ENCODE measurements around the gene KANSL2.
"Not testable (repeated sequence)": the region's sequence is repeated elsewhere in the genome, so short reads cannot be mapped to it uniquely, and the experiment has no call there.

Gene KANSL2

DNA sequence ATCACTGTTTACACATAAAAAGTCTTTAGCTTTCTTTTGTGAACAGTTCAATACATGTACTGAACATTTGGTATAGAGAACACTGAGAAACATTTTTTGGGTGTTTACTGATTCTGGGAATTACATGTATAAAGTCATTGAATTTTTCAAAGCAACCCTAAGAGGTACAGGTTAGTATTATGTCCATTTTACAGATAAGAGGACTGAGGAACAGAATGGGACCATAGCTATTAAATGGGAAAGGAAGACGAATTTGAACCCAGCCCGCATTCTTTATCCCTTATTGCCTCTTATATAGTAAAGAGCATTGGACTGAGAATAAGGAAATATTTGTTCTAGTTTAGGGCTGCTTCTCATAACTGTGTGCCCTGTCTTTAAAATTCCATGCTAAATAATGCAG is 889 bp upstream of the KANSL2 start:
- DNase-seq = no peak

DNA sequence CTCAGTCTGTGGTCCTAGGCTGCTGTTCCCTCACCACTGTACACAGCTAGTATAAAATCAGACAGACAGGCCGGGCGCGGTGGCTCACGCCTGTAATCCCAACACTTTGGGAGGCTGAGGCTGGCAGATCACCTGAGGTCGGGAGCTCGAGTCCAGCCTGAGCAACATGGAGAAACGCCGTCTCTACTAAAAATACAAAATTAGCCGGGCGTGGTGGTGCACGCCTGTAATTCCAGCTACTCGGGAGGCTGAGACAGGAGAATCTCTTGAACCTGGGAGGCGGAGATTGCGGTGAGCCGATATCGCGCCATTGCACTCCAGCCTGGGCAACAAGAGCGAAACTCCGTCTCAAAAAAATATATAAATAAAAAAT is 481 bp upstream of the KANSL2 start:
- not testable (repeated sequence) for DNase-seq

DNA sequence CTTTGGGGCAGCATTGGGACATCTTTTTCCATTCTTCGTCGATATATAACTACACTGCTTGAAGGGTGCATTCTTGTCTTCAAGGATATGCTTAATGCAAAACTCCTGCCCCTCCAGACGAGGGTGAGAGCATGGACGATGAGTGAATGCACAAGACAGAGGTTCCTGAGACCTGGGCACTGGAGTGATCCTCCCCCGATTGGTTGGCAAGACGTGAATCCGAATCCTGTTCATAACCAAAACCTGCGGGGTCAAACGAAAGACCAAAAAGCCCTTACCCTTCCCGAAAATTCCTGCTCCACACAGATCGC is 684 bp downstream of the KANSL2 start:
- no peak for DNase-seq

DNA sequence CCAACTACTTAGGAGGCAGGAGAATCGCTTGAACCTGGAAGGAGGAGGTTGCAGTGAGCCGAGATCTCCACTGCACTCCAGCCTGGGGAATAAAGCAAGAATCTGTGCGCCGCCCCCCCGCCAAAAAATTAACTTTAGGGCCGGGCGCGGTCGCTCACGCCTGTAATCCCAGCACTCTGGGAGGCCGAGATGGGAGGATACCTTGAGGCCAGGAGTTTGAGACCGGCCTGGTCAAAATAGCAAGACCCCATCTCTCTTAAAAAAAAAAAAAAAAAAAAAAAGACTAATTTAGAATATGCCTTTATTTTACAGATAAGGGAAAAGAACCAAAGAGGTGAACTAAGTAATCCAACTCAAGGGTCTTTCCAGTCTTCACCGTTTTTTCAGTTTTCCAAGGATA is 1.2 kb downstream of the KANSL2 start:
- no peak for DNase-seq

DNA sequence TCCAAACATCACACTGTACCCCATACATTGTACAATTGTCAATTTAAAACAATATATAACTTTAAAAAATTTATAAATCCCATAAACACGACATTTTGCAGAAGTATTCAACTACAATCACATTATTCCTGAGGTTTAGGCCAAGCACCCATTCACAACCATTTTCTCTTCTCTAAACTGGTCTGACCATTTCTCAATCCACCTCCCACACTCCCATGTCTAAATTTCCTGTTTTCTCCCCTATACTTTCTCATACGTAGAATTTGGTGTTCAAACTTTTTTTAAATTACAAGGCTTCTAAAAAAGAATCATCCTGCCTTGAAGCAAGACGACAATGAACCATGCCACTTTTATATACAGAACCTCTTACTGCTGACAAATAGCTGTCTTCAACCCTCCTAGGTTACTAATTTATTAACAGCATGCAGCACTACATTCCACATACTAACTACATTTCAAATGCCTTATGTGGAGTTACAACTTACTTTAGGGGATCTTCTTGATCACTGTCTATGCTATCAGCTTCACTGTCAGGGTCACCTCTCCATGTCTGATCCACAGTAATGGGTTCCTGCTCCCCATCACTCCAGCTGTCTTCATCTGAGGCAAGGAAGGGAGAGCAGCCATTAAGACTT is 3.4 kb downstream of the KANSL2 start:
- no peak for DNase-seq

DNA sequence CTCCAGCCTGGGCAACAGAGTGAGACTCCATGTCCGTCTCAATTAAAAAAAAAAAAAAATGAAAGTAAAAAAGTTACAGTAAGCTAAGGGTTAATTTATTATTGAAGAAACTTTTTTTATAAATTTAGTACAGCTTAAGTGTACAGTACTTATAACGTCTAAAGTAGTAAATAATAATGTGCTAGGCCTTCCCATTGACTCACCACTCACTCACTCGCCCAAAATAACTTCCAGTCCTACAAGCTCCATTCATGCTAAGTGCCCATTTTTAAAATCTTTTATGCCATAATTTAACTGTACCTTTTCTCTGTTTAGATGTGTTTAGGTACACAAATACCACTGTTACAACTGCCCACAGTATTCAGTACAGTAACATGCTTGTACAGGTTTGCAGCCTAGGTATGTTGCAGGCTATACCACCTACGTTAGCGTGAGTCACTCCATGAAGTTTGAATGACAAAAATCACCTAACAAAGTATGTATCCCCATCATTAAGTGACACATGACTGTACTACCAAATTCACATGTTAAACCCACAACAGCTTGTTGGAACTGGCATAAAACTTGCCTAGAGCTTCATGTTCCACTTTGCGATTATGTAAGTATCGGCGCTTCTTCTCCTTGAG is 10.7 kb downstream of the KANSL2 start:
- DNase-seq = no peak

DNA sequence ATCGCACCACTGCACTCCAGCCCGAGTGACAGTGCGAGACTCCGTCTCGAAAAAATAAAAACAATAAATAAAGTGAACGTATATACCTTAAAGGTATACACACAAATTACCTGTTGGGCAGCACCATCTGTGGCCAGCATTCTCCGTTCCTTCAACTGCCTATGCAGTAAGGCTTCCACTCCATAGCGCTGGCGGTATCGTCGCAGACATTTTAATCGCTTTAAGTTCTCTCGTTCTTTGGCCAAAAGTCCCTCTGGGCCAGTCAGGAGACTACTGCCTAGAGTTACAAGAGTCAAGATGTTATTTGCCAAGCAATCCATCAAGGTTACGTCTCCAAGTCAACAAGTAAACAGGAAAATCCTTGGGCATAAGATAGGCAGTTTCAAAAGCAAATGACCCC is 13.0 kb downstream of the KANSL2 start:
- no peak for DNase-seq

DNA sequence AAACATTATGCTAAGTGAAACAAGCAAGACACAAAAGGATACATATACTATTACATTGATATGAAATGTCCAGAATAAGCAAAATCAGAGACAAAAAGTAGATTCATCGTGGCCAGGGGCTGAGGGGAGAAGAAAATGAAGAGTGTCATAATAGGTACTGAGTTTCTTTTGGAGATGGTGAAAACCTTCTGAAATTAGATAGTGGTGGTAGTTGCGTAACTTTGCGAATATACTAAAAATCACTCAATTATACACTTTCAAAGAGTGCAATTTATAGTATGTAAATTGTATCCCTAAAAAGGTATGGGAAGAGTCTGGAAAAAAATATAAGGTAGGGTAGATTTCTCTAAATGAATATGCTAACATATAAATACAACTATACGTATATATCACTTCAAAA is 22.2 kb downstream of the KANSL2 start:
- no peak for DNase-seq

DNA sequence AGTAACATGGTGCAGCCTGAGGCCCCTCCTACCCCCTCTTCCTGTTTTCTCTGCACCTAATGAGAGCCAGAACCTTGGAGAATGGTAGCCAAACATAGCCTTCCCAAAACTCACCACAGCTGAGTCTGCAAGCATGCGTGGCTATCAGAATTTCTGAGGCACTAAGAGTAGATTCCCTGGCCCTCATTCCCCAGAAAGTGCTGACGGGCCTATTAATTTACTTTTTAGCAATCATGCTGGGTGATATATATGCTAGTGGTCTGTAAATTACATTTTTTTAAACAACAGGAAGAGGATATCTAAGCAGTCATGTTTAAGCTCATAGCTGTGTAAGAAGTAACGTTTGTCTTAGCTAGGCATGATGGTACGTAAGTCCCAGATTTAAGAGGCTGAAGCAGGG is 30.4 kb downstream of the KANSL2 start:
- no peak for DNase-seq

DNA sequence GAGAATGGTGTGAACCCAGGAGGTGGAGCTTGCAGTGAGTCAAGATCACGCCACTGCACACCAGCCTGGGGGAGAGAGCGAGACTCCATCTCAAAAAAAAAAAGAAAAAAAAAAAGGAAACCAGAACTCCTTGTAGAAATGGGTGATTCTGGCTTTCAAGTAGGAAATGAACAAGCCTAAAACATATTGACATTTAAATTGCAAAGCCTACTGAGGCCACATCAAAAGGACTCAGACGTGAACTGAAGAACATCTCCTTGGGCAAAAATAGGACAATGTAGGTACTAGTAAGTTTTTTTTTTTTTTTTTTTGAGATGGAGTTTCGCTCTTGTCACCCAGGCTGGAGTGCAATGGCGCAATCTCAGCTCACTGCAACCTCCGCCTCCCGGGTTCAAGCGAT is 36.7 kb downstream of the KANSL2 start:
- not testable (repeated sequence) for DNase-seq

DNA sequence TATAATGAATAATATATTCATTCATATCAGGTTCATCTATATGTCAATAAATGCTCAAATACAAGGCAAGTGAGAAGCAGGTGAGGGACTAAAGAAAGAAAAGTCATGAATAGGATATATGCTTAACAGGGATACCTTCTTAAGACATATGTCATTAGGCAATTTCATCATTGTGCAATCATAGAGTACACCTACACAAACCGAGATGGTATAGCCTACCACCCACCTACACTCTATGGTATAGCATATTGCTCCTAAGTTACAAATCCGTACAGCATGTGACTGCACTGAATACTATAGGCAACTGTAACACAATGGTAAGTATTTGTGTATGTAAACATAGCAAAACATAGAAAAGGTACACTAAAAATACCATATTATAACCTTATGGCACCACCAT is 39.0 kb downstream of the KANSL2 start:
- no peak for DNase-seq

DNA sequence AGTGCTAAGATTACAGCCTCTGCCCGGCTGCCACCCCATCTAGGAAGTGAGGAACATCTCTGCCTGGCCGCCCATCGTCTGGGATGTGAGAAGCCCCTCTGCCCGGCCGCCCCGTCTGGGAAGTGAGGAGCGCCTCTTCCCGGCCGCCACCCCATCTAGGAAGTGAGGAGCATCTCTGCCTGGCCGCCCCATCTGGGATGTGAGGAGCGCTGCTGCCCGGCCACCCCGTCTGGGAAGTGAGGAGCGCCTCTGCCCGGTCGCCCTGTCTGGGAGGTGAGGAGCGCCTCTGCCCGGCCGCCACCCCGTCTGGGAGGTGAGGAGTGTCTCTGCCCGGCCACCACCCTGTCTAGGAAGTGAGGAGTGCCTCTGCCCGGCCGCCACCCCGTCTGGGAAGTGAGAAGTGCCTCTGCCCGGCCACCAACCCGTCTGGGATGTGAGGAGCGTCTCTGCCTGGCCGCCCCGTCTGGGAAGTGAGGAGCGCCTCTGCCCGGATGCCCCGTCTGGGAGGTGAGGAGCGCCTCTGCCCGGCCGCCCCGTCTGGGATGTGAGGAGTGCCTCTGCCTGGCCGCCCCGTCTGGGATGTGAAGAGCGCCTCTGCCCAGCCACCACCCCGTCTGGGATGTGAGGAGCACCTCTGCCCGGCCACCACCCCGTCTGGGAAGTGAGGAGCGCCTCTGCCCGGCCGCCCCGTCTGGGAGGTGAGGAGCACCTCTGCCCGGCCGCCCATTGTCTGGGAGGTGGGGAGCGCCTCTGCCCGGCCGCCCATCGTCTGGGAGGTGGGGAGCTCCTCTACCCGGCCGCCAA is 40.1 kb downstream of the KANSL2 start:
- not testable (repeated sequence) for DNase-seq

DNA sequence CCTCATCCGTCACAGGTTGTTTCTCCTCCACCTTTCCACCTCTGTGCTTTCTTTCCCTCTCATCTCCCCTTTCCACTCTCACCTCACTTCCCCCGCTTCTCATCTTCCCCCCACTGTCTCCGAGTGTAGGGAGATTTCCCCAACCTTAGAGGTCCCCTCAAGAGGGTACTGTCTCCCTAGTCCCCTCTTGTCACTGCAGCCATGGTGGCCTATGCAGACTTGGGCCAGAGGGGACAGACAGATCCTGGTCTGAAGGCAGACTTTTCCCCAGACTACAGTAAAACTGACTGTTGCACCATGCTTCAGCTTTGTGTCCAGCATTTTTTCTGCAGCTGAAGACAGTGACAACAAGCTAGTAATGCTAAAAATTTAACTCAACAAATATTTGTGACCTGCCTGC is 41.2 kb downstream of the KANSL2 start:
- DNase-seq = no peak

DNA sequence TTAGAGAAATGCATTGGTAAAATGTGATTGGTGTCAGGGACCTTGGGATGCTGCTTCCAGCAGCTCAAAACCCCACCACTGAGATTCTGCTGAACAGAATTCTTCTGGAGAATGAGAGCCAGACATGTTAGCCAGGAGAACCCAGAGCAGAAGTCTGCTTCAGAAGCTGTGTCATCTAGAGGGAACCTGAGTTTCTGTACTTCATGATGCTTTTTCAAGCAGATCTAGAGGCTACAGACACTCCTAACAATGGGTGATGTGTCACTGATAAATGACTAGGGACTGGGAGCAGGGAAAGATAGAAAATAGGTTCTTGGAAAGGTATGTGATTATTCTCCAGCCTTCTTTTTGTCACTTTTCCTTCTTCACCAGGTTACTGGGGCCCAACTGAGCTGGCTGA is 41.6 kb downstream of the KANSL2 start:
- DNase-seq = no peak

DNA sequence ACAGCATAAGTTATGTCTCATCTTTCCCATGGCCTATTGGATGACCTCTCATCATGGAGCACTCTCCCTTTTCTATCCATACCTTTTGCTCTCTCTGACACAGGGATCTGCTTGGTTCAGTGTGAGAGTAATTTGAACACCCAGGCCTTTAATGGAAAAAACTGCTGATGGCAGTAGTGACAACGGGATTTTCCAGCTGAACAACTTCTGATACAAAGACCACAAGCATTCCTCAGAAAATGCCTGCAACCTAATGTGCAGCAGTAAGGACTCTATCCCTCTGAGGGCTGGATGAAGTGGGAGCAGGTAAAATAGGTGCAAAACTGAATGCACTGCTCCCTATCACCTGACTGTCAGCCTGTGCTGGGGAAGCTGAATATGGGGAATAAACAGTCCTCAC is 51.0 kb downstream of the KANSL2 start:
- no peak for DNase-seq

DNA sequence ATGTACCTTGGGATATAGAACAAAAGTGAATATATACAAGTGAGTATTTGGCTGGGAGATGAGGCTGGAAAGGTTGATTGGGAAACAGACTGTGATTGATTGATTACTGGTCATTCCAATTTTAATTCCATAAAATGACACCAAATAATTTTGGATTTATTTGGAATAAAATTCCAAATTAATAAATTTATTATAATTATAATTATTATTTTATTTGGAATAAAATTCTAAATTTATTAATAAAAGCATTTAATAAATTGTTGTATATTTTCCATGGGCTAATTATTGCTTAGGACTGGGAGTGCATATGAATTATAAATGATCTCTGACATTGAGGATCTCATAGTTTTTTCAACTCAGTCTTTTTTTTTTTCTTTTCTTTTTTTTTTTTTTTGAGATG is 51.7 kb downstream of the KANSL2 start:
- DNase-seq = no peak

DNA sequence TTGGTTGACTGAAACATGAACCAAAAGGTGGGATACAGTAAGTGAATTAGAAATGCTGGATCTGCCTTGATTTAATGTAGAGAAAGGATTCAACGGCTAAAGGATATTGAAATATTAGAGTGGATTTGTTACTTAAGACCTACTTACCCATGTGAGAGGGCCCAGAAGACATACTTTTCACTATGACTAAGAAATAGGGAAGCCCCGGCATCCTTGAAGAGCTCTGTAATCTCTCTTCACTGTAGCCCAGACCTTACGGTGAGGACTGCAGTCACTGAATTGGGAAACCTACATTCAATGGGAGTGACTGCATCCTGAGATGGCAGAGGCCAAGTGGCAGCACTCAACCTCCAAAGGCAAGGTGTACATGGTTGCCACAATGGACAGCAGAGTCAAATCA is 52.5 kb downstream of the KANSL2 start:
- DNase-seq = no peak

DNA sequence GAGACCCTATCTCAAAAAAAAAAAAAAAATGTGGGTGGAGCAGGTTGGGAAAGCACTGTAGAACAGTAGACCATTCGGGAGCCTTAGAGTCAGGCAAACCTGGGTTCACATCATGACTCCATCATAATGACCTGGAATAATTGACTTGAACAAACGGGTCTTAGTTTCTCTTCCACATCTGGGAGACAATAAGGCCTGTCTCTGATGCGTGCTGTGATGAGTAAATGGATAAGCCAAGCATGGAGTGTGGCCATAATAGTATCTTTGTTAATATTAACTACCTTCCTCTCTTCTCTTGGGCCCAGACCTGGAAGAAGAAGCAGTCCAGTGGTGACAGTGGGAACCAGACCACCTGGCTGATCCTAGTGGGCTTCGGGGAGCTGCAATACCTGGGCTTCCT is 54.5 kb downstream of the KANSL2 start:
- DNase-seq = no peak

DNA sequence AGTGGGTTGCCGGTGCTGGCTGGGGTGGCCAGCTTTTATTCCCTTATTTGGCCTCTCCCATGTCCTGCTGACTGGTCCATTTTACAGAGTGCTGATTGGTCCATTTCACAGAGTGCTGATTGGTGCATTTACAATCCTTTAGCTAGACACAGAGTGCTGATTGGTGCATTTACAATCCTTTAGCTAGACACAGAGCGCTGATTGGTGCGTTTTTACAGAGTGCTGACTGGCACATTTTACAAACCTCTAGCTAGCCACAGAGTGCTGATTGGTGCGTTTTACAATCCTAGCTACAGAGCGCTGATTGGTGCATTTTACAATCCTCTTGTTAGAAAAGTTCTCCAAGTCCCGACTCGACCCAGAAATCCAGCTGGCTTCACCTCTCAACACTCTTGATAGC is 59.0 kb downstream of the KANSL2 start:
- DNase-seq = not testable (repeated sequence)

DNA sequence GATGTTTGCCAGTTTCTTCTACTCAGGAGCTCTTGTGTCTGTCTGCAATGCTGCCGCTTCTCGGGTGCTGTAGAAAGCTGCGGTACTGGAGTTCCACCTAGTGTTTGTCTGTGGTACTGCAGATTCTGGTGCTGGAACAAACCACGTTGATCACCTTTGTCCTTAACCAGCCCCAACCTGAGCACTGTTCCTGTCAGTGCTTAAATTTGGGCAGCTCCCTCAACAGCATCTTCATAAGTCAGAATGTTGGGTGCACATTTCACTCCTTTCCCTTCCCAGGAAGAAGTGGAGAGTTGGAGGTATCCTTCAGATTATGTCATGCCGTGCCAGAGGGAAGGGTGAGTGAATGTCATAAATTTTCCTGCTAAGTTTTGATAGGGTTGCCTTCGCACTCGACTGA is 63.5 kb downstream of the KANSL2 start:
- peak; percentile 68 for DNase-seq

DNA sequence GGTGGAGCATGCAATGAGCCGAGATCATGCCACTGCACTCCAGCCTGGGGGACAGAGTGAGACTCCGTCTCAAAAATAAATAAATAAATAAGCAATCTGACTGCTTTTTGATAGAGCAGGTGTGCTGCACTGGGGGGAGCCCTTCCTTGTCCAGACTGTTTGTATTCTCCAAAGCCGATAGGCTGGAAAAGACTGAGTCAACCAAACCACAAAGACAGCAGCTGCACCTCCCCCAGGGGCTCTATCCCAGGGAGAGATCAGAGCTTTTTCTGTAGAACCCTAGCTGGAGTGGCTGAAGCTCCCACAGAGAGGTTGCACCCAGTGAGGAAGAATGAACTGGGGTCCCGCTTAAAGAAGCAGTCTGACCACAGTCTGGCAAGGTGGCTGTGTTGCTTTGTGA is 66.4 kb downstream of the KANSL2 start:
- no peak for DNase-seq

DNA sequence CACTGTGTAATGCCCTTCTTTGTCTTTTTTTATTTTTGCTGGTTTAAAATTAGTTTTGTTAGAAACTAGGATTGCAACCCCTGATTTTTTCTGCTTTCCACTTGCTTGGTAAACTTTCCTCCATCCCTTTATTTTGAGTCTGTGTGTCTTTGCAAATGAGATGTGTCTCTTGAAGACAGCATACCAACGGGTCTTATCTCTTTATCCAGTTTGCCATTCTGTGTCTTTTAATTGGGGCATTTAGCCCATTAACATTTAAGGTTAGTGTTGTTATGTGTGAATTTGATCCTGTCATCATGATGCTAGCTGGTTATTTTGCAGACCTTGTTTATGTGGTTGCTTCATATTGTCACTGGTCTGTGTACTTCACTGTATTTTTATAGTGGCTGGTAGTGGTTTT is 68.7 kb downstream of the KANSL2 start:
- no peak for DNase-seq

Measured in effector CD4-positive, alpha-beta T cell (primary cell).